ENCODE measurements around the gene PRMT7.

DNA sequence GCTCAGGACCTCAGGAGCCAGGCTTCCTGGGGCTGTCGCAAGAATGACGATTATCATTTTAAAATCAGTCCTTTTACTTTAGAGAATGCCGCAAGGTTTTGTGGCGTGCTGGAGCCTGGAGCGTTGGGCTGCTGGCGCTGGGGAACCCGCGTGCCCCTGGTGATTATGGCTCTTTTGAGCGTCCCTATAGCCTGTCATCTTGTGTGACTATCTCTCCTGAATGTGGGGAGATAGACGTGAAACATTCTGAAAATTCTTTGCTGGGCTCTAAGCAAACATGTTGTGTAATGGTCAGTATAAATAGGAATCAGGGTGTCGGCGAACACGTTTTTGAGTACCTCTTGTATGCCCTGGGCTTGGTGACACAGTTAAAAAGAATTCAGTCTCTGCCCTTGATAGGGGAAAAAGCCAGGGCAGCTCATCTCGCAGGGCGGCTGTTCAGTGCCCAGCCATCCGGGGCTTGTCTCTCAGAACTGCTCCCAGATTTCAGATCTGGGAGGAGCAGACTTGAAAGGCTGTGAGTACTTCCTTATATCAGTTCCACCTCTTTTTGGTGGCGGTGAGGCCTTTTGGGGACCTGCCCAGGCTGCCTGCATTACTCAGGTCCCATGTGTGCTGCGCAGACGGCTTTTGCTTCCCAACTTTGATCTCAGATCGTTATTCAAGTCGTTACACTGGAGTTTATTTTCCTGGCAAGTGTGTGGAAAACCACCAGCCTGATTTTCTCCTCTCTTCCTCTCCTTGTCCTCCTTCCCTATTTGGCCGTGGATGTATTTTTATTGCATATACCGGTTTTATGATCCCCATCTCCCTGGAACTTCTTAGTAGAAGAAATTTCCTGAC, 45.5 kb upstream of the PRMT7 start:
- TF ChIP-seq, protein P1, sequence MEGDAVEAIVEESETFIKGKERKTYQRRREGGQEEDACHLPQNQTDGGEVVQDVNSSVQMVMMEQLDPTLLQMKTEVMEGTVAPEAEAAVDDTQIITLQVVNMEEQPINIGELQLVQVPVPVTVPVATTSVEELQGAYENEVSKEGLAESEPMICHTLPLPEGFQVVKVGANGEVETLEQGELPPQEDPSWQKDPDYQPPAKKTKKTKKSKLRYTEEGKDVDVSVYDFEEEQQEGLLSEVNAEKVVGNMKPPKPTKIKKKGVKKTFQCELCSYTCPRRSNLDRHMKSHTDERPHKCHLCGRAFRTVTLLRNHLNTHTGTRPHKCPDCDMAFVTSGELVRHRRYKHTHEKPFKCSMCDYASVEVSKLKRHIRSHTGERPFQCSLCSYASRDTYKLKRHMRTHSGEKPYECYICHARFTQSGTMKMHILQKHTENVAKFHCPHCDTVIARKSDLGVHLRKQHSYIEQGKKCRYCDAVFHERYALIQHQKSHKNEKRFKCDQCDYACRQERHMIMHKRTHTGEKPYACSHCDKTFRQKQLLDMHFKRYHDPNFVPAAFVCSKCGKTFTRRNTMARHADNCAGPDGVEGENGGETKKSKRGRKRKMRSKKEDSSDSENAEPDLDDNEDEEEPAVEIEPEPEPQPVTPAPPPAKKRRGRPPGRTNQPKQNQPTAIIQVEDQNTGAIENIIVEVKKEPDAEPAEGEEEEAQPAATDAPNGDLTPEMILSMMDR (conservative IDR thresholded peaks at IDR 0.05) = no peak
- TF ChIP-seq ZFX (IDR thresholded peaks at IDR 0.05) = no peak
